Neuronal stem cell (in vitro differentiated cells): Measurements from ENCODE around the gene HNRNPA2B1.

Experiments used
- DNase-seq: peaks from one replicate; pipeline ENCODE4 v3.0.0-alpha.2; 2013; ENCODE audit warnings: low spot score
- H2AFZ ChIP-seq: one replicate; pipeline ENCODE4 v1.6.1; 2013; ENCODE audit warnings: mild to moderate bottlenecking, low read length, inconsistent platforms
- H2AK5ac ChIP-seq: 2 replicates; pipeline ENCODE4 v1.6.1; 2013; ENCODE audit warnings: low read depth, mild to moderate bottlenecking, inconsistent platforms, low read length, moderate library complexity, mixed read lengths
- H2BK120ac ChIP-seq: 2 replicates; pipeline ENCODE4 v1.6.1; 2013; ENCODE audit warnings: low read depth, mild to moderate bottlenecking, inconsistent platforms, low read length, moderate library complexity, mixed read lengths
- H2BK12ac ChIP-seq: one replicate; pipeline ENCODE4 v1.6.1; 2013; ENCODE audit warnings: low read length, inconsistent platforms
- H2BK15ac ChIP-seq: 2 replicates; pipeline ENCODE4 v1.6.1; 2013; ENCODE audit warnings: mild to moderate bottlenecking, low read length, inconsistent platforms, mixed read lengths
- H2BK5ac ChIP-seq: one replicate; pipeline ENCODE4 v1.6.1; 2013; ENCODE audit warnings: inconsistent platforms, mild to moderate bottlenecking, low read length, moderate library complexity
- H3K14ac ChIP-seq: one replicate; pipeline ENCODE4 v1.6.1; 2013; ENCODE audit warnings: low read length, inconsistent platforms
- H3K18ac ChIP-seq: 2 replicates; pipeline ENCODE4 v1.6.1; 2013; ENCODE audit warnings: low read length, inconsistent platforms
- H3K23ac ChIP-seq: 2 replicates; pipeline ENCODE4 v1.6.1; 2013; ENCODE audit warnings: low read depth, mild to moderate bottlenecking, mixed read lengths, low read length, inconsistent platforms; ENCODE audit not compliant: poor library complexity
- H3K27ac ChIP-seq: replicated peaks from 3 replicates; pipeline ENCODE4 v1.5.1; 2013; ENCODE audit warnings: low read length, inconsistent platforms
- H3K27me3 ChIP-seq, 3 experiments: 2 replicates each; pipeline ENCODE4 v1.6.1; 2013; ENCODE audit warnings: low read length in 3 of 3, mild to moderate bottlenecking in 2 of 3, inconsistent platforms in 1 of 3, low read depth in 1 of 3, mixed read lengths in 1 of 3, moderate library complexity in 1 of 3; ENCODE audit not compliant: control insufficient read depth in 3 of 3, insufficient read depth in 3 of 3
- H3K36me3 ChIP-seq, 2 donors: replicated peaks in 1 of 2; 2 replicates each; pipeline ENCODE4 v1.6.1; 2013; ENCODE audit warnings: low read length in 2 of 2; ENCODE audit not compliant: control insufficient read depth in 2 of 2, insufficient read depth in 2 of 2
- H3K4ac ChIP-seq: 2 replicates; pipeline ENCODE4 v1.6.1; 2013; ENCODE audit warnings: inconsistent platforms, mild to moderate bottlenecking, low read length, moderate library complexity
- H3K4me1 ChIP-seq, 2 donors: 1 replicate in 1 of 2; 2 replicates in 1 of 2; pipeline ENCODE4 v1.6.1; 2013; ENCODE audit warnings: low read length in 2 of 2, low read depth in 1 of 2; ENCODE audit not compliant: control insufficient read depth in 2 of 2, insufficient read depth in 1 of 2
- H3K4me2 ChIP-seq: one replicate; pipeline ENCODE4 v1.6.1; 2013; ENCODE audit warnings: mild to moderate bottlenecking, low read length, inconsistent platforms; ENCODE audit not compliant: insufficient read depth, poor library complexity, severe bottlenecking
- H3K4me3 ChIP-seq, 2 donors: 2 replicates each; pipeline ENCODE4 v1.5.1; 2013; ENCODE audit warnings: low read length in 2 of 2, mild to moderate bottlenecking in 2 of 2, inconsistent platforms in 1 of 2, moderate library complexity in 1 of 2
- H3K79me1 ChIP-seq: one replicate; pipeline ENCODE4 v1.6.1; 2013; ENCODE audit warnings: low read depth, mild to moderate bottlenecking, inconsistent platforms, low read length, moderate library complexity
- H3K9ac ChIP-seq: one replicate; pipeline ENCODE4 v1.6.1; 2013; ENCODE audit warnings: mild to moderate bottlenecking, low read depth, low read length, inconsistent platforms; ENCODE audit not compliant: poor library complexity
- H3K9me3 ChIP-seq, 2 donors: replicated peaks in 1 of 2; 2 replicates each; pipeline versions ENCODE3 to v1.6.1; 2013; ENCODE audit warnings: low read length in 2 of 2, mild to moderate bottlenecking in 2 of 2, inconsistent platforms in 1 of 2, low read depth in 1 of 2, mixed read lengths in 1 of 2, moderate library complexity in 1 of 2; ENCODE audit not compliant: control insufficient read depth in 2 of 2, insufficient read depth in 1 of 2
- H4K8ac ChIP-seq: one replicate; pipeline ENCODE4 v1.6.1; 2013; ENCODE audit warnings: low read depth, mild to moderate bottlenecking, inconsistent platforms, low read length, moderate library complexity
- H4K91ac ChIP-seq: one replicate; pipeline ENCODE4 v1.6.1; 2013; ENCODE audit warnings: low read length, low read depth, mild to moderate bottlenecking, inconsistent platforms; ENCODE audit not compliant: poor library complexity
- WGBS, 2 donors: extraction: QIAGEN DNeasy Blood & Tissue Kit; methylation state at CpG; one replicate each; pipeline ENCODE4 v1.1.7; 2013; ENCODE audit warnings: missing lambda C conversion rate in 2 of 2, mixed read lengths in 1 of 2; ENCODE audit not compliant: insufficient read length in 2 of 2, insufficient replicate concordance in 1 of 2; ENCODE audit errors: extremely low coverage in 2 of 2; 5-methylcytosine and 5-hydroxymethylcytosine counted together

The HNRNPA2B1 gene

DNA sequence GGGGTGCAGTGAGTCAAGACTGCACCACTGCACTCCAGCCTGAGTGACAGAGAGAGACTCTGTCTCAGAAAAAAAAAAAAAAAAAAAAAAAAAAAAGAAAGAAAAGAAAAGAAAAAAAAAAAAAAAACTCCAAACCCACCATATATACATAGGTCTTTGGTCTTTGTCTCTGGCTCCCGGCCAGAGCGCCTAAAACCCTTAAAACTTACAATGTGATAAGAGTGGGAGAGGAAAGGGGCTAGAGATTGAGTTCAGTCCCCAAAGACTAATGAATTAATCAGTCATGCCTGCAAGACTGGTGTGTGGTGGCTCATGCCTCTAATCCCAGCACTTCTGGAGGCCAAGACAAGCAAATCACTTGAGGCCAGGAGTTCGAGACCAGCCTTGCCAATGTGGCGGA is 55.3 kb downstream of the HNRNPA2B1 start:
- Histone ChIP-seq H4K91ac (no peak overlapping the region), H2AFZ (no peak overlapping the region), H3K23ac (no peak overlapping the region), H3K14ac (no peak overlapping the region), H2BK5ac (no peak overlapping the region), H3K79me1 (no peaks in the 10 kb centered on the region), H3K18ac (no peak overlapping the region), H2BK120ac (no peak overlapping the region), H3K9me3 (peaks cover 0 to 3% of the 10 kb centered on the region in 2 donors), H2BK15ac (no peak overlapping the region), H2AK5ac (no peak overlapping the region), H3K4me1 (no peaks in the 10 kb centered on the region), H3K27me3 (peaks cover 0 to 23% (median 0%) of the 10 kb centered on the region in 3 experiments), H3K4me2 (no peak overlapping the region), H3K4me3 (no peak overlapping the region), H4K8ac (no peak overlapping the region), H3K4ac (no peak overlapping the region), H3K27ac (no peak overlapping the region), H3K9ac (no peak overlapping the region), H2BK12ac (no peak overlapping the region), H3K36me3 (no peaks in the 10 kb centered on the region)
- no peak for DNase-seq
- WGBS, 2 donors: no CpG with 5 or more reads among the region's 4 CpGs

DNA sequence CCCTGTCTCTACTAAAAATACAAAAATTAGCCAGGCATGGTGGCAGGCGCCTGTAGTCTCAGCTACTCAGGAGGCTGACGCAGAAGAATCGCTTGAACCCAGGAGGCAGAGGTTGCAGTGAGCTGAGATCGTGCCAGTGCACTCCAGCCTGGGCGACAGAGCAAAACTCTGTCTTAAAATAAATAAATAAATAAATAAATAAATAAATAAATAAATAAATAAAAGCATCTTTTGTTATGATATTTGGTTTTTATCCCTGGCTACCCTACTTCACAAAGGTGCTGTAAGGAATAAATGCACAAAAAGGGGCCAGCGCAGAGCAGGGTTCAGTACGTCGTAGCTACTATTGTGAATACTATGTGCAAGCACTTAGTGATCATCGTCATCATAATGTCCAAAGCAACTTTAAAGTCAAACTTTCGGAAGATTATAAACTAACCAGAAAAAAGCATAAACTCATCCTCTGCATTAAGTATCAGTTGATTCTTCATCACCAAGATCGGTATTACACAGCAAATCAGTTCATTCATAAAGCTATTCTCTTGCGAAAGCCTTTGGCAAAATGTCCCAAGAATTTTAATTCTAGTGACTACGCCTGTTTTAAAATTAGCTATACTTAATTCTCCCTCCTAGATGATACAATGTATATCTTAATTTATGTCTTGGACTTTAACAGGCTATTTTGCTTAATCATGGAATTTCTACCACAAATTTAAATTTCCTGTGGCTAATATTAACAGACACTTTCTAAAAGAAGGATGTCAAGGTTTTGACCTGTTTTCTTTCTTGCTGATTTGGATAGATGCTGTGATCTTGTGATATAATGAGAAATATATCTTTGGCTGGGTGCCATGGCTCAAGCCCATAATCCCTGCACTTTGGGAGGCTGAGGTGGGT is 56.1 kb downstream of the HNRNPA2B1 start:
- no peak overlapping the region for H2BK120ac ChIP-seq
- no peaks in the 10 kb centered on the region for H3K4me1 ChIP-seq
- H2BK15ac ChIP-seq: no peak overlapping the region
- no peak overlapping the region for H3K14ac ChIP-seq
- no peak overlapping the region for H4K91ac ChIP-seq
- no peak overlapping the region for H3K4me2 ChIP-seq
- H3K27ac ChIP-seq: no peak overlapping the region
- H3K79me1 ChIP-seq: no peaks in the 10 kb centered on the region
- no peak for DNase-seq
- WGBS, 2 donors: no CpG with 5 or more reads among the region's 13 CpGs
- no peak overlapping the region for H3K4me3 ChIP-seq
- H4K8ac ChIP-seq: no peak overlapping the region
- H3K23ac ChIP-seq: no peak overlapping the region
- no peaks in the 10 kb centered on the region for H3K36me3 ChIP-seq
- H3K9ac ChIP-seq: no peak overlapping the region
- no peak overlapping the region for H2AK5ac ChIP-seq
- H3K18ac ChIP-seq: no peak overlapping the region
- peaks cover 0 to 18% (median 0%) of the 10 kb centered on the region in 3 experiments for H3K27me3 ChIP-seq
- H2AFZ ChIP-seq: no peak overlapping the region
- no peak overlapping the region for H3K4ac ChIP-seq
- peaks cover 0 to 3% of the 10 kb centered on the region in 2 donors for H3K9me3 ChIP-seq
- H2BK5ac ChIP-seq: no peak overlapping the region
- H2BK12ac ChIP-seq: no peak overlapping the region

DNA sequence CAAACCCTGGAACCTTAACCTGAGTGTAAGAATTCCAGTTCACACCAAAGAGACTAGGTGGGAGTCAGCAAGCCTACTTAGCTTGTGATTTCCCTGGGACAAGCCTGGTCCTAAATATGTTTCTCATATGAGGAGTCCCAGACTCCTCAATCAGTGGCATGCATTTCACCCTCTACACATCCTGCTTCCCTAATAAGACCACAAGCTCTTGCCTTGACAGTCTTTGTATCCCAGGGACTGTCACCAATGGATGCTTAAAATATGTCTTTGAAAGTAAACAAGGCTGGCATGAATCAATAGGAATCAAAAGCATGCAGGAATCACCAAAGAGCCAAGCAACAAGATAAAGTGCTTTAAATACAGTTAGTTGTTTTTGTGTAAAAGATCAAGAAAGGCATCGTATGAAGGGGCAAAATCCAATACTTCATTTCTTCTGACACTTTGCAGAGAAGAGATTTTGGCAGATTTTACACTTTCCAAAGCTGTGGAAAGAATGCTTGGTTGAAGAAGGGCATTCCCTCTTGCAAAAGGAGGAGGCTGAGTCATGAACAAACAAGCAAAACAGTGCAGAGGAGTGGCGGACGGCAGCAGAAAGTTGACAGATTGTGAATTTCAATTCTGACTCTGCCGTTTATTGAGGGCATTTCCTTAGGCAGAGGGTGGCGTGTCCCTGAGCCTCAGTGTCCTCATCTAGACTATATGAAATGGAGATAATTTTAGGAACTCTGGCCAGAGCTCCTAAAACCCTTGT is 57.1 kb downstream of the HNRNPA2B1 start:
- Histone ChIP-seq H2AFZ (no peak overlapping the region), H3K4me3 (no peak overlapping the region), H2BK12ac (no peak overlapping the region), H4K8ac (no peak overlapping the region), H3K27me3 (peaks cover 0 to 15% (median 0%) of the 10 kb centered on the region in 3 experiments), H3K4ac (no peak overlapping the region), H2AK5ac (no peak overlapping the region), H3K4me2 (no peak overlapping the region), H3K4me1 (no peaks in the 10 kb centered on the region), H3K9ac (no peak overlapping the region), H2BK5ac (no peak overlapping the region), H3K27ac (no peak overlapping the region), H3K9me3 (peaks cover 0 to 3% of the 10 kb centered on the region in 2 donors), H3K18ac (no peak overlapping the region), H2BK15ac (no peak overlapping the region), H2BK120ac (no peak overlapping the region), H3K36me3 (no peaks in the 10 kb centered on the region), H3K14ac (no peak overlapping the region), H3K79me1 (no peaks in the 10 kb centered on the region), H4K91ac (no peak overlapping the region), H3K23ac (no peak overlapping the region)
- DNase-seq: no peak
- no CpG with 5 or more reads among the region's 5 CpGs for WGBS, 2 donors

DNA sequence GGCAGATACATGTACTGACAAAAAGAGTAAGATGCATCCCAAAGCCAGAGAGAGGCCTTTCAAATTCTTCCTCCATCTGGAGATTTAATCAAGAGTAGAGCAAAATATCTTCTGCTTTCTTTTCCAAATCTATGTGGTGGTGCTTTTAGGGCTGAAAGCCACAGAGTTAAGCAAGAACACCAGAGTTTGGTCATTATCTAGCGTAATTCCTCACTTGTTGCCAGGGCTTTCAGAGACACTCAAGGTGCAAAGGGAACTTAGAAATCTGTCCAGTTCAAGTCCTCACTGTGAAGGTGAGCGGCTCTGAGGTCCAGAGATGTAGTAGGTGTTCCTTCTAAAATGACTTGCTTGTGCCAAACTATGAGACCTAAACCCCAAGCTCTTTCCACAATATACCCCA is 59.5 kb downstream of the HNRNPA2B1 start:
- Histone ChIP-seq H2BK15ac (no peak overlapping the region), H4K8ac (no peak overlapping the region), H3K4me2 (no peak overlapping the region), H4K91ac (no peak overlapping the region), H3K79me1 (no peaks in the 10 kb centered on the region), H3K4ac (no peak overlapping the region), H3K27me3 (peaks cover 0 to 15% (median 0%) of the 10 kb centered on the region in 3 experiments), H2BK120ac (no peak overlapping the region), H2BK5ac (no peak overlapping the region), H2AFZ (no peak overlapping the region), H3K23ac (no peak overlapping the region), H3K14ac (no peak overlapping the region), H3K36me3 (no peaks in the 10 kb centered on the region), H3K18ac (no peak overlapping the region), H3K9ac (no peak overlapping the region), H3K4me3 (no peak overlapping the region), H2AK5ac (no peak overlapping the region), H2BK12ac (no peak overlapping the region), H3K27ac (no peak overlapping the region), H3K4me1 (no peaks in the 10 kb centered on the region), H3K9me3 (no peaks in the 10 kb centered on the region)
- DNase-seq: no peak
- WGBS, 2 donors: no CpG with 5 or more reads among the region's 2 CpGs
